HEK293 (cell line): ENCODE measurements around the gene LRFN3.

Experiments used
- IKZF3 ChIP-seq: fragments of 450-650 bp; IDR thresholded peaks from 2 replicates; pipeline ENCODE4 v1.5.0; 2018; ENCODE audit warnings: missing biosample characterization, mild to moderate bottlenecking, missing genetic modification characterization, moderate library complexity
- OSR2 ChIP-seq: fragments of 450-650 bp; formaldehyde crosslinking; IDR thresholded peaks from 2 replicates; pipeline ENCODE4 v1.5.1; 2016; ENCODE audit warnings: missing biosample characterization, missing genetic modification characterization
- REST ChIP-seq: fragments of 450-650 bp; formaldehyde crosslinking; IDR thresholded peaks from 2 replicates; pipeline ENCODE4 v1.5.1; 2016; ENCODE audit warnings: missing biosample characterization, missing genetic modification characterization
- SALL2 ChIP-seq: fragments of 450-650 bp; formaldehyde crosslinking; IDR thresholded peaks from 2 replicates; pipeline ENCODE4 v1.5.0; 2017; ENCODE audit warnings: missing biosample characterization, mild to moderate bottlenecking, missing genetic modification characterization, borderline replicate concordance
- SP3 ChIP-seq: fragments of 450-650 bp; formaldehyde crosslinking; IDR thresholded peaks from 2 replicates; pipeline ENCODE4 v1.5.1; 2016; ENCODE audit warnings: missing biosample characterization, missing genetic modification characterization
- SP7 ChIP-seq: fragments of 450-650 bp; formaldehyde crosslinking; IDR thresholded peaks from 2 replicates; pipeline ENCODE4 v1.5.1; 2016; ENCODE audit warnings: missing biosample characterization, missing genetic modification characterization
- WT1 ChIP-seq: fragments of 450-650 bp; formaldehyde crosslinking; IDR thresholded peaks from 2 replicates; pipeline ENCODE4 v1.5.1; 2016; ENCODE audit warnings: missing biosample characterization, missing genetic modification characterization
- YY2 ChIP-seq: fragments of 450-650 bp; formaldehyde crosslinking; IDR thresholded peaks from 2 replicates; pipeline ENCODE4 v1.5.1; 2016; ENCODE audit warnings: missing biosample characterization, missing genetic modification characterization
- ZBTB1 ChIP-seq: fragments of 450-650 bp; formaldehyde crosslinking; IDR thresholded peaks from 2 replicates; pipeline ENCODE4 v1.5.1; 2016; ENCODE audit warnings: missing biosample characterization, missing genetic modification characterization
- ZBTB11 ChIP-seq: fragments of 450-650 bp; formaldehyde crosslinking; conservative IDR thresholded peaks from 2 replicates; pipeline ENCODE4 v1.5.1; 2016; ENCODE audit warnings: low read depth, missing biosample characterization, missing genetic modification characterization
- ZBTB20 ChIP-seq: fragments of 450-650 bp; formaldehyde crosslinking; IDR thresholded peaks from 2 replicates; pipeline ENCODE4 v1.5.1; 2016; ENCODE audit warnings: missing biosample characterization, missing genetic modification characterization
- ZBTB48 ChIP-seq: fragments of 450-650 bp; formaldehyde crosslinking; IDR thresholded peaks from 2 replicates; pipeline ENCODE4 v1.5.1; 2016; ENCODE audit warnings: missing biosample characterization, missing genetic modification characterization
- ZFP3 ChIP-seq: fragments of 450-650 bp; formaldehyde crosslinking; IDR thresholded peaks from 2 replicates; pipeline ENCODE4 v1.5.1; 2016; ENCODE audit warnings: low read depth, missing biosample characterization, missing genetic modification characterization
- ZFP69B ChIP-seq: fragments of 450-650 bp; formaldehyde crosslinking; IDR thresholded peaks from 2 replicates; pipeline ENCODE4 v1.5.1; 2016; ENCODE audit warnings: missing biosample characterization, missing genetic modification characterization
- ZNF148 ChIP-seq: fragments of 450-650 bp; formaldehyde crosslinking; IDR thresholded peaks from 2 replicates; pipeline ENCODE4 v1.5.0; 2017; ENCODE audit warnings: missing biosample characterization, missing genetic modification characterization, borderline replicate concordance
- ZNF16 ChIP-seq: fragments of 450-650 bp; formaldehyde crosslinking; IDR thresholded peaks from 2 replicates; pipeline ENCODE4 v1.5.1; 2016; ENCODE audit warnings: low read depth, missing biosample characterization, missing genetic modification characterization
- ZNF266 ChIP-seq: fragments of 450-650 bp; formaldehyde crosslinking; IDR thresholded peaks from 2 replicates; pipeline ENCODE4 v1.5.1; 2016; ENCODE audit warnings: missing biosample characterization, missing genetic modification characterization, low read depth
- ZNF433 ChIP-seq: fragments of 450-650 bp; formaldehyde crosslinking; IDR thresholded peaks from 2 replicates; pipeline ENCODE4 v1.5.1; 2016; ENCODE audit warnings: missing biosample characterization, missing genetic modification characterization, low read depth
- ZNF488 ChIP-seq: fragments of 450-650 bp; formaldehyde crosslinking; IDR thresholded peaks from 2 replicates; pipeline ENCODE4 v1.5.1; 2016; ENCODE audit warnings: missing biosample characterization, missing genetic modification characterization
- ZNF548 ChIP-seq: fragments of 450-650 bp; formaldehyde crosslinking; IDR thresholded peaks from 2 replicates; pipeline ENCODE4 v1.5.1; 2016; ENCODE audit warnings: missing biosample characterization, missing genetic modification characterization
- ZNF600 ChIP-seq: fragments of 450-650 bp; formaldehyde crosslinking; IDR thresholded peaks from 2 replicates; pipeline ENCODE4 v1.5.1; 2016; ENCODE audit warnings: missing biosample characterization, missing genetic modification characterization
- ZNF610 ChIP-seq: fragments of 450-650 bp; formaldehyde crosslinking; IDR thresholded peaks from 2 replicates; pipeline ENCODE4 v1.5.1; 2016; ENCODE audit warnings: missing biosample characterization, missing genetic modification characterization, borderline replicate concordance
- ZNF645 ChIP-seq: fragments of 450-650 bp; formaldehyde crosslinking; IDR thresholded peaks from 2 replicates; pipeline ENCODE4; 2016; ENCODE audit warnings: missing biosample characterization, missing genetic modification characterization
- ZNF692 ChIP-seq: fragments of 450-650 bp; formaldehyde crosslinking; IDR thresholded peaks from 2 replicates; pipeline ENCODE4 v1.5.1; 2016; ENCODE audit warnings: missing biosample characterization, missing genetic modification characterization
- ZNF704 ChIP-seq: fragments of 450-650 bp; formaldehyde crosslinking; IDR thresholded peaks from 2 replicates; pipeline ENCODE4 v1.5.1; 2016; ENCODE audit warnings: missing biosample characterization, missing genetic modification characterization
- ZSCAN30 ChIP-seq: fragments of 450-650 bp; IDR thresholded peaks from 2 replicates; pipeline ENCODE4 v1.5.1; 2018; ENCODE audit warnings: missing biosample characterization, mild to moderate bottlenecking, missing genetic modification characterization, moderate library complexity

The LRFN3 gene

GRCh38 chr19:35903550-35904179 lies 32.5 kb upstream of the LRFN3 start (continued):
- no peak for TF ChIP-seq ZNF148 (tag by site-specific recombination)
- TF ChIP-seq ZBTB11 (tag by site-specific recombination): peak; percentile 94
- TF ChIP-seq OSR2 (tag by site-specific recombination): peak; percentile 87
- no peak for TF ChIP-seq SALL2
- no peak for TF ChIP-seq ZNF488 (tag by site-specific recombination)
- peak; percentile 99 for TF ChIP-seq ZNF692 (tag by site-specific recombination)
- no peak for TF ChIP-seq ZFP3
- TF ChIP-seq ZNF645 (tag by site-specific recombination): no peak
- TF ChIP-seq ZSCAN30 (tag by site-specific recombination): peak; percentile 40; the same call in 1 of the 2 replicates
- no peak for TF ChIP-seq ZBTB1 (tag by site-specific recombination)
- no peak for TF ChIP-seq ZNF433 (tag by site-specific recombination)
- peak; percentile 48; the same call in 1 of the 2 replicates for TF ChIP-seq IKZF3
- no peak for TF ChIP-seq ZNF704 (tag by site-specific recombination)
- TF ChIP-seq ZNF548 (tag by site-specific recombination): no peak
- peak; percentile 100 for TF ChIP-seq ZFP69B (tag by site-specific recombination)
- TF ChIP-seq ZNF610 (tag by site-specific recombination): peak; percentile 98
- no peak for TF ChIP-seq YY2 (tag by site-specific recombination)
- TF ChIP-seq ZBTB48 (tag by site-specific recombination): peak; percentile 64
- TF ChIP-seq REST (tag by site-specific recombination): 0 out of 2 replicates have a peak, but pooled peaks have one; percentile 21
- TF ChIP-seq SP3 (tag by site-specific recombination): peak; percentile 99
- TF ChIP-seq ZNF16 (tag by site-specific recombination): no peak
- TF ChIP-seq SP7 (tag by site-specific recombination): peak; percentile 86
- TF ChIP-seq WT1 (tag by site-specific recombination): 0 out of 2 replicates have a peak, but pooled peaks have one; percentile 38
- TF ChIP-seq ZBTB20 (tag by site-specific recombination): peak; percentile 87
- TF ChIP-seq ZNF266 (tag by site-specific recombination): no peak
- peak; percentile 98 for TF ChIP-seq ZNF600
